ENCODE data around the gene BOLA1. TPM values are rescaled to one million over a fixed set of nuclear protein-coding genes. Genes with fewer than 3 reads are reported as not detected.

Gene BOLA1
- 9.9 and 19.5 TPM in 2 replicates for total RNA-seq

GRCh38 chr1:149899460-149900284 lies at the start of gene BOLA1:
BOLA1 (plus strand) TSS chr1:149899568; CDS start chr1:149900060, 492 bp downstream.

GRCh38 chr1:149917571-149918144 lies 18.3 kb downstream of the BOLA1 start, which contains the start of gene SV2A:
SV2A (minus strand) TSS chr1:149917844; CDS start chr1:149913840, 4,004 bp downstream.

GRCh38 chr1:149927563-149928400 lies 28.4 kb downstream of the BOLA1 start, which contains the start of gene SF3B4:
SF3B4 (minus strand) TSS chr1:149927803; CDS start chr1:149927759, 44 bp downstream.

GRCh38 chr1:149936170-149936991 lies 37.0 kb downstream of the BOLA1 start, which contains the start of gene MTMR11:
MTMR11 (minus strand) TSS chr1:149936879; CDS start chr1:149936647, 232 bp downstream.

Other genes with a start within 250 kb of the BOLA1 start
- gene FCGR1A, start 116.9 kb upstream of the BOLA1 start, total RNA-seq: not detected in 2 replicates
- gene SV2A, start 18.3 kb downstream of the BOLA1 start, total RNA-seq: 0.34 and 0.36 TPM in 2 replicates
- gene SF3B4, start 28.2 kb downstream of the BOLA1 start, total RNA-seq: 15.0 and 20.9 TPM in 2 replicates
- gene MTMR11, start 37.3 kb downstream of the BOLA1 start, total RNA-seq: 1.7 and 3.1 TPM in 2 replicates
- 19.5 and 24.9 TPM in 2 replicates for gene OTUD7B, start 111.2 kb downstream of the BOLA1 start, total RNA-seq
- gene VPS45, start 168.2 kb downstream of the BOLA1 start, total RNA-seq: 22.2 and 32.2 TPM in 2 replicates

Measured in nasal cavity respiratory epithelium epithelial cell of viscerocranial mucosa (primary cell).